Neutrophil (primary cell): ENCODE results near the gene CNOT6L.
"Not testable (repeated sequence)": the region's sequence is repeated elsewhere in the genome, so short reads cannot be mapped to it uniquely, and the experiment has no call there.

Source experiments
- H3K27ac ChIP-seq: fragments of 200-600 bp; sonication (generic); 2 replicates; pipeline ENCODE4 v1.5.1; 2016; ENCODE audit warnings: mild to moderate bottlenecking, moderate library complexity
- H3K27me3 ChIP-seq: fragments of 200-600 bp; sonication (generic); 2 replicates; pipeline ENCODE4 v1.6.0; 2016; ENCODE audit warnings: mild to moderate bottlenecking
- H3K36me3 ChIP-seq: fragments of 200-600 bp; sonication (generic); 2 replicates; pipeline ENCODE4 v1.5.1; 2017
- H3K4me1 ChIP-seq, 2 experiments: fragments of 200-600 bp in 1 of 2; sonication (generic) in 1 of 2; 1 replicate in 1 of 2; 2 replicates in 1 of 2; pipeline versions ENCODE4 v1.5.1 to v1.6.1; 2013 to 2016; ENCODE audit warnings: low read depth in 1 of 2, low read length in 1 of 2, mild to moderate bottlenecking in 1 of 2, moderate library complexity in 1 of 2; ENCODE audit not compliant: control insufficient read depth in 1 of 2, insufficient read depth in 1 of 2
- H3K4me3 ChIP-seq, 2 experiments: fragments of 200-600 bp in 1 of 2; sonication (generic) in 1 of 2; 1 replicate in 1 of 2; 2 replicates in 1 of 2; pipeline ENCODE4 v1.5.1; 2013 to 2016; ENCODE audit warnings: low read depth in 1 of 2, low read length in 1 of 2, mild to moderate bottlenecking in 1 of 2, moderate library complexity in 1 of 2
- H3K9me3 ChIP-seq: fragments of 200-600 bp; sonication (generic); 2 replicates; pipeline ENCODE4 v1.5.1; 2016
- CTCF ChIP-seq: fragments of 200-600 bp; sonication (generic); IDR thresholded peaks from 2 replicates; pipeline ENCODE4 v1.5.1; 2016; ENCODE audit warnings: antibody characterized with exemption

CNOT6L gene

GRCh38 chr4:77818602-77819403 lies at the start of gene CNOT6L:
TSS of gene CNOT6L (minus strand) at chr4:77819368. CDS start at chr4:77819308, 60 bp downstream.
- no peaks in the 10 kb centered on the region for H3K36me3 ChIP-seq
- peak within 1 kb of the TSS; percentile 99 for H3K27ac ChIP-seq
- H3K4me1 ChIP-seq, result peaks cover 35 to 51% of the 10 kb centered on the region in 2 experiments
- H3K27me3 ChIP-seq, result no peaks in the 10 kb centered on the region
- no peak for TF ChIP-seq CTCF
- peak within 1 kb of the TSS; percentile 98 for H3K4me3 ChIP-seq
- no peaks in the 10 kb centered on the region for H3K9me3 ChIP-seq

DNA sequence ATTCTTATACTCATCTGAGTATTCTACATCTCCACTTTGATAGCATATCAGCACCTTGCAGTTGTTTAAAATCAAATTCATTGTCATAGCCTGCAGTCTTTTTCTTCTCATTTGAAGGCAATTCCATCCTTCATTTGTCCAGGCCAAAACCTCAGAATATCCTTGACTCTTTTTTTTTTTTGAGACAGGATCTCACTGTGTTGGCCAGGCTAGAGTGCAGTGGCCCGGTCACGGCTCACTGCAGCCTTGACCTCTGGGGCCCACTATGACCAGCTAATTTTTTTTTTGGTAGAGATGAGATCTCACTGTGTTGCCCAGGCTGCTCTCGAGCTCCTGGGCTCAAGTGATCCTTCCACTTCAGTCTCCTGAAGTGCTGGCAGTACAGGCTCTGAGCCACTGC lies 46.1 kb upstream of the CNOT6L start:
- H3K36me3 ChIP-seq, result no peaks in the 10 kb centered on the region

DNA sequence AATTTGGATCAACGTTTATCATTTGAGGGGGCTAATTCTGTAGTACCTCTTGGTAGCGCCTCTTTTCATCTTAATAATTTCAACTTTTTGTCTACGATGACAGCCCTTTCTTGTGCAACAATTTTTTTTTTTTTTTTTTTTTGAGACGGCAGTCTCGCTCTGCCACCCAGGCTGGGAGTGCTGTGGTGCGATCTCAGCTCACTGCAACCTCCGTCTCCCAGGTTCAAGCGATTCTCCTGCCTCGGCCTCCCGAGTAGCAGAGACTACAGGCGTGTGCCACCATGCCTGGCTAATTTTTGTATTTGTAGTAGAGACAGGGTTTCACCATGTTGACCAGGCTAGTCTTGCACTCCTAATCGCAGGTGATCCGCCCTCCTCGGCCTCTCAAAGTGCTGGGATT lies 44.2 kb upstream of the CNOT6L start:
- H3K36me3 ChIP-seq, H3K9me3 ChIP-seq, H3K27me3 ChIP-seq: not testable (repeated sequence)
- H3K4me1 ChIP-seq, result peaks cover 18 to 20% of the 10 kb centered on the region in 2 experiments
- peak overlapping the region; percentile 81 to 88 for H3K4me3 ChIP-seq
- H3K27ac ChIP-seq, result peak overlapping the region; percentile 95

More for the DNA sequence above, 46.1 kb upstream of the CNOT6L start:
- no peaks in the 10 kb centered on the region for H3K27me3 ChIP-seq
- H3K27ac ChIP-seq, result no peak overlapping the region
- H3K4me1 ChIP-seq, result peaks cover 18 to 20% of the 10 kb centered on the region in 2 experiments
- no peak overlapping the region for H3K4me3 ChIP-seq
- no peaks in the 10 kb centered on the region for H3K9me3 ChIP-seq
- no peak for TF ChIP-seq CTCF

GRCh38 chr4:77862478-77863216 lies 43.5 kb upstream of the CNOT6L start, which contains the start of gene MRPL1:
TSS of gene MRPL1 (plus strand) at chr4:77862830. CDS start at chr4:77862849, 19 bp downstream.
- Histone ChIP-seq H3K36me3 (no peaks in the 10 kb centered on the region), H3K27me3 (no peaks in the 10 kb centered on the region), H3K27ac (peak within 1 kb of the TSS; percentile 95), H3K4me1 (peaks cover 18 to 20% of the 10 kb centered on the region in 2 experiments), H3K9me3 (no peaks in the 10 kb centered on the region), H3K4me3 (peak within 1 kb of the TSS; percentile 81 to 88)
- no peak for TF ChIP-seq CTCF

GRCh38 chr4:77861495-77861894 lies 42.3 kb upstream of the CNOT6L start:
- Histone ChIP-seq H3K9me3 (no peaks in the 10 kb centered on the region), H3K27me3 (no peaks in the 10 kb centered on the region), H3K27ac (peak overlapping the region; percentile 95), H3K4me3 (peak overlapping the region; percentile 81 to 88), H3K4me1 (peaks cover 18 to 24% of the 10 kb centered on the region in 2 experiments), H3K36me3 (no peaks in the 10 kb centered on the region)
- TF ChIP-seq CTCF, result no peak

DNA sequence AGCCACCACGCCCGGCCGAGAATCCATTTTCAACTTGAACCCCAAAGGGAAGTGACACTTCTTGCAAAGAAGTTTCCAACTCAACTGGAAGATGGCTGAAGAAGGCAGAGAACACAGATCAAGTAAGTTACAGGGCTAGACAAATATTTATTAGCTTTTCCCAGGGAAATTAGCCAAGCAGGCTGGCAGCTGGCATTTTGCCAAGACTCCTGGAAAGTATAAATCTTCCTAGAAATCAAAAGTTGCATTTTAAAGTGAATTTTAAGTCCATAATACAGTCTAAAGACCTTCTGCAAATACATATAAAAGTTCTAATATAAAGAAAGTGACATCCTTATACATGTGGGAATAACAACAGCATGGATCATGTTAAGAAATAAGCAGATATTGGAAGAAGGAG lies 40.1 kb upstream of the CNOT6L start:
- H3K27ac ChIP-seq, result no peak overlapping the region
- H3K4me1 ChIP-seq, result peaks cover 23 to 32% of the 10 kb centered on the region in 2 experiments
- TF ChIP-seq CTCF, result no peak

More for the DNA sequence above, 40.1 kb upstream of the CNOT6L start:
- Histone ChIP-seq H3K36me3 (no peaks in the 10 kb centered on the region), H3K9me3 (no peaks in the 10 kb centered on the region), H3K4me3 (no peak overlapping the region), H3K27me3 (no peaks in the 10 kb centered on the region)
